HPDE6-E6E7 (cell line): Measurements from ENCODE around the gene FBXL14.
"Not testable (repeated sequence)": the region's sequence is repeated elsewhere in the genome, so short reads cannot be mapped to it uniquely, and the experiment has no call there.

Source experiments
- DNase-seq: peaks from one replicate; pipeline ENCODE4 v3.0.0; 2011; ENCODE audit warnings: missing footprints; ENCODE audit errors: extremely low spot score

FBXL14 gene

GRCh38 chr12:1572731-1573130, 21.6 kb downstream of the FBXL14 start:
- DNase-seq: no peak

- no peak for DNase-seq
Observed at GRCh38 chr12:1567852-1568251, 26.5 kb downstream of the FBXL14 start.

- no peak for DNase-seq
Observed at GRCh38 chr12:1566449-1567135, 27.8 kb downstream of the FBXL14 start.

- no peak for DNase-seq
Observed at GRCh38 chr12:1565172-1565571, 29.2 kb downstream of the FBXL14 start.

GRCh38 chr12:1564067-1564466, 30.3 kb downstream of the FBXL14 start:
- DNase-seq: no peak

GRCh38 chr12:1562813-1563407, 31.5 kb downstream of the FBXL14 start:
- no peak for DNase-seq

GRCh38 chr12:1560704-1561103, 33.7 kb downstream of the FBXL14 start:
- DNase-seq: no peak

GRCh38 chr12:1559676-1560091, 34.7 kb downstream of the FBXL14 start:
- DNase-seq: no peak

- DNase-seq: not testable (repeated sequence)
Observed at GRCh38 chr12:1558108-1558507, 36.3 kb downstream of the FBXL14 start.

GRCh38 chr12:1553987-1554982, 40.1 kb downstream of the FBXL14 start:
- no peak for DNase-seq

GRCh38 chr12:1553536-1553935, 40.8 kb downstream of the FBXL14 start:
- no peak for DNase-seq

- no peak for DNase-seq
Observed at GRCh38 chr12:1552911-1553491, 41.4 kb downstream of the FBXL14 start.

GRCh38 chr12:1552171-1552570, 42.2 kb downstream of the FBXL14 start:
- no peak for DNase-seq

GRCh38 chr12:1551496-1551895, 42.9 kb downstream of the FBXL14 start:
- DNase-seq: no peak

- no peak for DNase-seq
Observed at GRCh38 chr12:1546931-1547640, 47.3 kb downstream of the FBXL14 start.

GRCh38 chr12:1544996-1545700, 49.2 kb downstream of the FBXL14 start:
- DNase-seq: no peak

- no peak for DNase-seq
Observed at GRCh38 chr12:1542599-1542998, 51.8 kb downstream of the FBXL14 start.

GRCh38 chr12:1540690-1541089, 53.7 kb downstream of the FBXL14 start:
- peak; percentile 72 for DNase-seq

- DNase-seq: no peak
Observed at GRCh38 chr12:1539135-1539534, 55.2 kb downstream of the FBXL14 start.

GRCh38 chr12:1536817-1537216, 57.6 kb downstream of the FBXL14 start:
- no peak for DNase-seq

GRCh38 chr12:1534748-1535147, 59.6 kb downstream of the FBXL14 start:
- DNase-seq: no peak
